ENCODE measurements around the gene PDS5B. TPM values are rescaled to one million over a fixed set of nuclear protein-coding genes. Genes with fewer than 3 reads are reported as not detected.

Gene PDS5B
- total and polyA plus RNA-seq, 2 donors from 2014 or later = 6.9 to 41.2 TPM

DNA sequence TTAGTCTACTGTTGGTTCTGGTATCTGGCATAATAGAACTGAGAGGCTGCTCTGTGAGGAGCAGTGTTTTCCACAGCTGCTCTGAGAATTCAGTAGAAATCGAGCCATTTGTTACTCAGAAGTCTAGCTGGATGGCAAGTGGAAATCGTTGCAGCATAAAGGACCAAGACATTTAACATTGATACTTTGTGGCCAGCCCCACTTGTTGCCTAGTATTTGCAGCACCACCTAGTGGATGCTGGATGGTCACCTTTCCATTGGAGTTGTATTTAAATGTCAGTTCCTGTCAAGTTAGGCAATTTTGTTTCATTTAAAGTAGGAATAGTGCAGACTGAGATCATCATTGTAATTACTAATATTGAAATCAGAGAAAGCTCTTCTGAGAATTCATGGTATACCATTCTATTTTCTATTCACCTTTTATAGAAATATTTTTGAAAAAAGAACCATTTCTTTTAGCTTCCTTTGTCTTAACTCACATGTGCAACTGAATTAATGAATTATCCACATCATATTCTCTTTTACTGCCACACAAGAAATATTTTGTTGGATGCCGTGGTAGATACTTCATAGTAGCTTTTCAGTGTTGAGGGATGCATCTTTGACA lies 64.6 kb downstream of the PDS5B start:
- Histone ChIP-seq H3K4me3 (ENCODE audit: low read length in 3 of 3) (no peak overlapping the region), H3K27me3 (ENCODE audit: control insufficient read depth, insufficient read depth, low read length) (no peaks in the 10 kb centered on the region), H3K27ac (ENCODE audit: low read depth in 2 of 2, low read length in 2 of 2) (no peak overlapping the region), H3K9ac (ENCODE audit: low read length in 3 of 3) (no peak overlapping the region), H3K4me1 (ENCODE audit: control insufficient read depth in 2 of 3, insufficient read depth in 2 of 3, low read depth in 1 of 3, low read length in 3 of 3) (peaks cover 0 to 3% (median 0%) of the 10 kb centered on the region in 3 donors), H3K9me3 (ENCODE audit: control insufficient read depth in 2 of 3, insufficient read depth in 1 of 3, low read length in 3 of 3) (peaks cover 0 to 2% (median 1%) of the 10 kb centered on the region in 3 donors), H3K36me3 (ENCODE audit: control insufficient read depth in 2 of 3, insufficient read depth in 3 of 3, low read length in 3 of 3) (peaks cover 0 to 4% (median 0%) of the 10 kb centered on the region in 3 donors)
- peak in 3 of 5 donors; percentile 44 to 79 (median 65) for DNase-seq
- TF ChIP-seq, protein P1, sequence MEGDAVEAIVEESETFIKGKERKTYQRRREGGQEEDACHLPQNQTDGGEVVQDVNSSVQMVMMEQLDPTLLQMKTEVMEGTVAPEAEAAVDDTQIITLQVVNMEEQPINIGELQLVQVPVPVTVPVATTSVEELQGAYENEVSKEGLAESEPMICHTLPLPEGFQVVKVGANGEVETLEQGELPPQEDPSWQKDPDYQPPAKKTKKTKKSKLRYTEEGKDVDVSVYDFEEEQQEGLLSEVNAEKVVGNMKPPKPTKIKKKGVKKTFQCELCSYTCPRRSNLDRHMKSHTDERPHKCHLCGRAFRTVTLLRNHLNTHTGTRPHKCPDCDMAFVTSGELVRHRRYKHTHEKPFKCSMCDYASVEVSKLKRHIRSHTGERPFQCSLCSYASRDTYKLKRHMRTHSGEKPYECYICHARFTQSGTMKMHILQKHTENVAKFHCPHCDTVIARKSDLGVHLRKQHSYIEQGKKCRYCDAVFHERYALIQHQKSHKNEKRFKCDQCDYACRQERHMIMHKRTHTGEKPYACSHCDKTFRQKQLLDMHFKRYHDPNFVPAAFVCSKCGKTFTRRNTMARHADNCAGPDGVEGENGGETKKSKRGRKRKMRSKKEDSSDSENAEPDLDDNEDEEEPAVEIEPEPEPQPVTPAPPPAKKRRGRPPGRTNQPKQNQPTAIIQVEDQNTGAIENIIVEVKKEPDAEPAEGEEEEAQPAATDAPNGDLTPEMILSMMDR (IDR thresholded peaks at IDR 0.05; ENCODE audit: borderline replicate concordance, extremely low read depth, insufficient read depth) = peak; percentile 72
- intact Hi-C loops (cut with DNase I) = no loop called here
- peak; percentile 94 for FAIRE-seq

DNA sequence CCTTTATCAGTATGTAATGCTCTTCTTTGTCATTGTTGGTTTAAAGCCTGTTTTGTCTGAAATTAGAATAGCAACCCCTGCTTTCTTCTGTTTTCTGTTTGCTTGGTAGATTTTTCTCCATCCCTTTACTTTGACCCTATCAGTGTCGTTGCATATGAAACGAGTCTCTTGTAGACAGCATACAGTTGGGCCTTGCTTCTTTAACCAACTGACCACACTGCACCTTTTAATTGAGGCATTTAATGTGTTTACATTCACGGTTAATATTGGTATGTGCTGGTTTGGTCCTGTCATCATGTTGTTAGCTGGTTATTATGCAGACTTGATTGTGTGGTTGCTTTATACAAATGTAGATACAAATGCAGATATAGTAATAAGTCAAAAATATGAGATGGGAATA lies 71.1 kb downstream of the PDS5B start:
- Histone ChIP-seq H3K9me3 (ENCODE audit: control insufficient read depth in 2 of 3, insufficient read depth in 1 of 3, low read length in 3 of 3) (peaks cover 3 to 13% (median 4%) of the 10 kb centered on the region in 3 donors), H3K27me3 (ENCODE audit: control insufficient read depth, insufficient read depth, low read length) (no peaks in the 10 kb centered on the region), H3K36me3 (ENCODE audit: control insufficient read depth in 2 of 3, insufficient read depth in 3 of 3, low read length in 3 of 3) (peaks cover 0 to 4% (median 0%) of the 10 kb centered on the region in 3 donors), H3K9ac (ENCODE audit: low read length in 3 of 3) (no peak overlapping the region), H3K27ac (ENCODE audit: low read depth in 2 of 2, low read length in 2 of 2) (no peak overlapping the region), H3K4me3 (ENCODE audit: low read length in 3 of 3) (no peak overlapping the region), H3K4me1 (ENCODE audit: control insufficient read depth in 2 of 3, insufficient read depth in 2 of 3, low read depth in 1 of 3, low read length in 3 of 3) (peaks cover 0 to 5% (median 0%) of the 10 kb centered on the region in 3 donors)
- intact Hi-C loops (cut with DNase I) = no loop called here
- TF ChIP-seq, protein P1 (IDR thresholded peaks at IDR 0.05; ENCODE audit: borderline replicate concordance, extremely low read depth, insufficient read depth) = no peak
- FAIRE-seq (no peak), DNase-seq (no peak)

DNA sequence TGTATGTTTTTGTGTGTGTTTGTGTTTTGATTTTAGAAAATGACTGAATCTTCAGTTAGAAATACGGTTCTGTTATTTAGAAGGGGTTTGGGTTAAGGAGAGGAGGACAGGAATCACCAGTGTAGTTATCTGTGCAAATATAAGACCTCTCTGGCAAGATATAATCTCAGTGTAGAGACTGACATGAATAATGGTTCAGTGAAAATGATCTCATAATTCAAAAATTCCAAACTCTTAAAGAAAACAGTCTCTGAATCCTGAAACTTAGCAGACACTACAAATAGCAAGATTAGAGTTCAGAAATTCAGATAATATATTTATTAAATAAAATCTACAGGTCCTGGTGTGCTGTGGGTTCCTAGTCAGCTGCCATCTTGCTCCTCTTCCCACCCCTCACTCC lies 73.5 kb downstream of the PDS5B start:
- FAIRE-seq (no peak), DNase-seq (no peak)
- peaks cover 0 to 3% (median 0%) of the 10 kb centered on the region in 3 donors for H3K36me3 ChIP-seq (ENCODE audit: control insufficient read depth in 2 of 3, insufficient read depth in 3 of 3, low read length in 3 of 3)
- intact Hi-C loops (cut with DNase I) = no loop called here
- H3K4me3 ChIP-seq (ENCODE audit: low read length in 3 of 3) = no peak overlapping the region
- TF ChIP-seq, protein P1 (IDR thresholded peaks at IDR 0.05; ENCODE audit: borderline replicate concordance, extremely low read depth, insufficient read depth) = no peak
- H3K9ac ChIP-seq (ENCODE audit: low read length in 3 of 3) = no peak overlapping the region
- peaks cover 2 to 13% (median 3%) of the 10 kb centered on the region in 3 donors for H3K9me3 ChIP-seq (ENCODE audit: control insufficient read depth in 2 of 3, insufficient read depth in 1 of 3, low read length in 3 of 3)
- H3K4me1 ChIP-seq (ENCODE audit: control insufficient read depth in 2 of 3, insufficient read depth in 2 of 3, low read depth in 1 of 3, low read length in 3 of 3) = peaks cover 0 to 5% (median 0%) of the 10 kb centered on the region in 3 donors
- no peaks in the 10 kb centered on the region for H3K27me3 ChIP-seq (ENCODE audit: control insufficient read depth, insufficient read depth, low read length)
- H3K27ac ChIP-seq (ENCODE audit: low read depth in 2 of 2, low read length in 2 of 2) = no peak overlapping the region
